Erythroblast (primary cell): ENCODE measurements around the gene IRAK1.

Source experiments
- GATA1 ChIP-seq: IDR thresholded peaks from 2 replicates; pipeline ENCODE4 v1.6.1; 2011; ENCODE audit warnings: low read depth, mild to moderate bottlenecking, control low read depth, low read length, moderate library complexity
- POLR2A ChIP-seq: IDR thresholded peaks from 2 replicates; pipeline ENCODE4 v1.6.1; 2011; ENCODE audit warnings: mild to moderate bottlenecking, low read length

DNA sequence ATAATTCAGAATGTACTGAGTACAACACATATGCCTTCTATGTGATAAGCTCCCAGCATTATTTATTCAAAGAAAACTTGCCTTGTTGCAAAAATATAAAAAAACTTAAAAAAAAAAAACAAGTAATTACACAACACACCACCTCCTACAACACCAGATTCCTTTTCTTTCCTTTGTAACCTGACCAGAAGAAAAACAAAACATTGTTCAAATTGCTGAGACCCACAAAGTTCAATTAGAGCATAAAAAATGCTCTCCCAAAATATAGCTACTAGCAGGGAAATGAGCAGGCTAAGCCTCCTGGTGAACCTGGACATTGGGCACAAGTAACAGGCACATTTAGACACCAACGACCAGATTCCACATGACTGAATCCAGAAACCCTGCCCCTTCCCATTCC lies 39.5 kb upstream of the IRAK1 start:
- no peak for TF ChIP-seq POLR2A
- no peak for TF ChIP-seq GATA1
